H1 (cell line): Measurements from ENCODE around the gene UBL4A. TPM values are rescaled to one million over a fixed set of nuclear protein-coding genes. Genes with fewer than 3 reads are reported as not detected.

ENCODE experiments used
- CTCF ChIA-PET: fragments of 300-600 bp; sonication (Branson Sonifier 250); formaldehyde crosslinking; loops from one replicate; lab custom pipeline; 2021; ENCODE audit not compliant: partially characterized antibody; lab: Charles Lee
- POLR2A ChIA-PET: fragments of 300-600 bp; sonication (Branson Sonifier 250); formaldehyde crosslinking; loops from one replicate; lab custom pipeline; 2021; ENCODE audit warnings: inconsistent platforms; ENCODE audit not compliant: partially characterized antibody; lab: Charles Lee
- DNase-seq, 2 experiments: peaks; one replicate each; pipeline versions ENCODE4 v3.0.0 to v3.0.0-alpha.2; 2010 to 2022; ENCODE audit warnings: low spot score in 2 of 2, low read depth in 1 of 2, mixed read lengths in 1 of 2
- FAIRE-seq: peaks from 2 replicates; lab custom pipeline; 2011; peaks lifted over from hg19 to GRCh38; lab: Jason Lieb, UNC
- H2AFZ ChIP-seq: 2 replicates; pipeline ENCODE4 v1.8.1; 2012; ENCODE audit warnings: low read length, inconsistent platforms
- H2AK5ac ChIP-seq: 2 replicates; pipeline ENCODE4 v1.6.1; 2013; ENCODE audit warnings: low read depth, low read length
- H2BK120ac ChIP-seq: replicated peaks from 2 replicates; pipeline ENCODE3; 2013; ENCODE audit warnings: low read depth, low read length, inconsistent platforms
- H2BK12ac ChIP-seq: 2 replicates; pipeline ENCODE4 v1.6.1; 2013; ENCODE audit warnings: low read depth, low read length
- H2BK15ac ChIP-seq: 2 replicates; pipeline ENCODE4 v1.6.1; 2013; ENCODE audit warnings: low read length
- H2BK20ac ChIP-seq: 2 replicates; pipeline ENCODE4 v1.6.1; 2013; ENCODE audit warnings: low read length
- H2BK5ac ChIP-seq: 2 replicates; pipeline ENCODE4 v1.6.1; 2013; ENCODE audit warnings: low read depth, low read length
- H3K14ac ChIP-seq: 2 replicates; pipeline ENCODE4 v1.6.1; 2013; ENCODE audit warnings: inconsistent platforms; ENCODE audit not compliant: insufficient read length
- H3K18ac ChIP-seq: 2 replicates; pipeline ENCODE4 v1.6.1; 2013; ENCODE audit warnings: low read length; ENCODE audit errors: extremely low read depth
- H3K23ac ChIP-seq: 2 replicates; pipeline ENCODE4 v1.6.1; 2013; ENCODE audit warnings: inconsistent platforms; ENCODE audit not compliant: insufficient read length
- H3K23me2 ChIP-seq: 2 replicates; pipeline ENCODE4 v1.6.1; 2013; ENCODE audit warnings: low read depth, low read length
- H3K27ac ChIP-seq: 2 replicates; pipeline ENCODE4 v1.6.1; 2011; ENCODE audit warnings: low read depth, low read length, inconsistent platforms
- H3K27me3 ChIP-seq, 4 experiments: replicated peaks in 1 of 4; 1 replicate in 1 of 4; 2 replicates in 3 of 4; pipeline versions ENCODE4 v1.6.1 to v1.8.1; 2011 to 2013; ENCODE audit warnings: low read length in 3 of 4, mild to moderate bottlenecking in 3 of 4, inconsistent platforms in 2 of 4, mixed read lengths in 2 of 4, moderate library complexity in 1 of 4; ENCODE audit not compliant: control insufficient read depth in 3 of 4, insufficient read depth in 3 of 4; ENCODE audit errors: extremely low read depth in 1 of 4
- H3K36me3 ChIP-seq, 4 experiments: 2 replicates each; pipeline versions ENCODE4 v1.6.1 to v1.8.1; 2011 to 2013; ENCODE audit warnings: mild to moderate bottlenecking in 4 of 4, low read length in 3 of 4, moderate library complexity in 2 of 4, control low read depth in 1 of 4, inconsistent platforms in 1 of 4; ENCODE audit not compliant: insufficient read depth in 4 of 4, control insufficient read depth in 2 of 4
- H3K4ac ChIP-seq: replicated peaks from 2 replicates; pipeline ENCODE3; 2013; ENCODE audit warnings: low read length, low read depth, mixed read lengths, inconsistent platforms; ENCODE audit not compliant: insufficient read length
- H3K4me1 ChIP-seq, 4 experiments: replicated peaks in 1 of 4; 1 replicate in 1 of 4; 2 replicates in 3 of 4; pipeline versions ENCODE4 v1.6.1 to v1.8.1; 2011 to 2013; ENCODE audit warnings: low read length in 3 of 4, inconsistent platforms in 2 of 4, mixed read lengths in 1 of 4; ENCODE audit not compliant: insufficient read depth in 4 of 4, control insufficient read depth in 3 of 4
- H3K4me2 ChIP-seq, 2 experiments: 2 replicates each; pipeline versions ENCODE4 v1.6.1 to v1.8.1; 2011 to 2013; ENCODE audit warnings: low read depth in 2 of 2, low read length in 2 of 2, control low read depth in 1 of 2, inconsistent platforms in 1 of 2, mild to moderate bottlenecking in 1 of 2; ENCODE audit not compliant: insufficient read depth in 1 of 2
- H3K4me3 ChIP-seq, 4 experiments: fragments of 200-600, 300-600 bp in 1 of 4; sonication (generic), shearing (Covaris generic), sonication (Bioruptor Twin) in 1 of 4; 2 replicates each; pipeline versions ENCODE4 v1.5.1 to v1.8.1; 2011 to 2016; ENCODE audit warnings: low read length in 4 of 4, low read depth in 3 of 4, control low read depth in 2 of 4, inconsistent platforms in 2 of 4, mild to moderate bottlenecking in 2 of 4, mixed read lengths in 1 of 4, moderate library complexity in 1 of 4; ENCODE audit not compliant: insufficient read depth in 2 of 4; ENCODE audit errors: extremely low read depth in 1 of 4
- H3K56ac ChIP-seq: replicated peaks from 2 replicates; pipeline ENCODE3; 2013; ENCODE audit warnings: low read depth, mild to moderate bottlenecking, mixed read lengths, low read length, inconsistent platforms; ENCODE audit not compliant: insufficient read length
- H3K79me1 ChIP-seq: 2 replicates; pipeline ENCODE4 v1.6.1; 2013; ENCODE audit warnings: low read depth, low read length, control low read depth
- H3K79me2 ChIP-seq, 2 experiments: 2 replicates each; pipeline versions ENCODE4 v1.6.1 to v1.8.1; 2012 to 2013; ENCODE audit warnings: low read length in 2 of 2, mild to moderate bottlenecking in 2 of 2, inconsistent platforms in 1 of 2; ENCODE audit not compliant: insufficient read depth in 2 of 2, control insufficient read depth in 1 of 2
- H3K9ac ChIP-seq, 4 experiments: replicated peaks in 1 of 4; 1 replicate in 1 of 4; 2 replicates in 3 of 4; pipeline versions ENCODE4 v1.6.1 to v1.8.1; 2011 to 2013; ENCODE audit warnings: low read depth in 3 of 4, low read length in 3 of 4, control low read depth in 2 of 4, mild to moderate bottlenecking in 2 of 4, moderate library complexity in 2 of 4, inconsistent platforms in 1 of 4; ENCODE audit errors: extremely low read depth in 1 of 4
- H3K9me3 ChIP-seq, 2 experiments: 2 replicates each; pipeline versions ENCODE4 v1.6.1 to v1.8.1; 2012 to 2013; ENCODE audit warnings: mild to moderate bottlenecking in 2 of 2, moderate library complexity in 2 of 2, control low read depth in 1 of 2, inconsistent platforms in 1 of 2, low read depth in 1 of 2, low read length in 1 of 2, mixed read lengths in 1 of 2; ENCODE audit not compliant: insufficient read depth in 2 of 2
- H4K20me1 ChIP-seq, 2 experiments: replicated peaks in 1 of 2; 2 replicates each; pipeline versions ENCODE3 to v1.8.1; 2011 to 2013; ENCODE audit warnings: inconsistent platforms in 2 of 2, low read length in 2 of 2, mild to moderate bottlenecking in 1 of 2; ENCODE audit not compliant: insufficient read depth in 2 of 2, control insufficient read depth in 1 of 2
- H4K5ac ChIP-seq: 2 replicates; pipeline ENCODE4 v1.6.1; 2013; ENCODE audit warnings: low read length, low read depth, mixed read lengths, inconsistent platforms; ENCODE audit not compliant: insufficient read length
- H4K8ac ChIP-seq: 2 replicates; pipeline ENCODE4 v1.8.0; 2013; ENCODE audit warnings: mild to moderate bottlenecking, moderate library complexity, low read length, inconsistent platforms; ENCODE audit not compliant: insufficient read depth; ENCODE audit errors: extremely low read depth
- H4K91ac ChIP-seq: replicated peaks from 2 replicates; pipeline ENCODE3; 2013; ENCODE audit warnings: low read length, mixed read lengths, inconsistent platforms; ENCODE audit not compliant: insufficient read length
- CBX8 ChIP-seq: fragments of 300-800, 300-1000 bp; sonication (generic); IDR thresholded peaks from 2 replicates; pipeline ENCODE4 v1.7.1; 2016; ENCODE audit warnings: low read depth, low read length, borderline replicate concordance
- NRF1 ChIP-seq: IDR thresholded peaks from 2 replicates; pipeline ENCODE4 v1.6.1; 2011; ENCODE audit warnings: mild to moderate bottlenecking, low read depth, low read length, improper control_type of control experiment
- POLR2AphosphoS5 ChIP-seq: IDR thresholded peaks from 2 replicates; pipeline ENCODE4 v1.6.1; 2011; ENCODE audit warnings: low read depth, low read length
- RBBP5 ChIP-seq: IDR thresholded peaks from 2 replicates; pipeline ENCODE4 v1.7.1; 2012; ENCODE audit warnings: low read depth, mild to moderate bottlenecking, inconsistent platforms, low read length, moderate library complexity, borderline replicate concordance
- SIRT6 ChIP-seq: IDR thresholded peaks from one replicate; pipeline ENCODE4 v1.7.1; 2012; ENCODE audit warnings: low read length, inconsistent platforms
- WGBS, 2 experiments: shearing (Covaris generic) in 1 of 2; methylation state at CpG; one replicate each; pipeline versions ENCODE4 v1.1.6 to v1.1.7; 2013 to 2015; ENCODE audit warnings: low lambda C conversion rate in 2 of 2, mixed read lengths in 2 of 2, inconsistent platforms in 1 of 2, low coverage in 1 of 2, missing lambda C conversion rate in 1 of 2; ENCODE audit not compliant: insufficient replicate concordance in 2 of 2, insufficient coverage in 1 of 2, insufficient read length in 1 of 2; ENCODE audit errors: extremely low coverage in 1 of 2, missing lambda C conversion rate in 1 of 2; 5-methylcytosine and 5-hydroxymethylcytosine counted together
- polyA plus RNA-seq, 7 experiments: library from polyadenylated mRNA; depleted of rRNA in 3 of 7; stranded (reverse) in 5 of 7; unstranded in 2 of 7; fragments of >200 nt in 5 of 7; fragments of 200-250 nt in 2 of 7; gene quantifications; 1 replicate in 5 of 7; 2 replicates in 1 of 7; 4 replicates in 1 of 7; pipeline versions ENCODE4 v1.2.1 to v1.2.3, GENCODE V29; 2011 to 2013; ENCODE audit warnings: missing spikeins in 2 of 7, mixed read lengths in 2 of 7
- total RNA-seq: library from RNA; stranded (reverse); fragmentation: NEBNext Ultra II Directional; extraction: Animal tissue kit (Norgen Biotek cat#: 25700); gene quantifications from 2 replicates; pipeline ENCODE4 v1.2.1, GENCODE V29; 2021

UBL4A gene
- total and polyA plus RNA-seq, 2 of the 8 experiments (the other 6 are each of a cell fraction or from before 2014, with no cell fraction given) = 23.1 to 31.7 TPM

DNA sequence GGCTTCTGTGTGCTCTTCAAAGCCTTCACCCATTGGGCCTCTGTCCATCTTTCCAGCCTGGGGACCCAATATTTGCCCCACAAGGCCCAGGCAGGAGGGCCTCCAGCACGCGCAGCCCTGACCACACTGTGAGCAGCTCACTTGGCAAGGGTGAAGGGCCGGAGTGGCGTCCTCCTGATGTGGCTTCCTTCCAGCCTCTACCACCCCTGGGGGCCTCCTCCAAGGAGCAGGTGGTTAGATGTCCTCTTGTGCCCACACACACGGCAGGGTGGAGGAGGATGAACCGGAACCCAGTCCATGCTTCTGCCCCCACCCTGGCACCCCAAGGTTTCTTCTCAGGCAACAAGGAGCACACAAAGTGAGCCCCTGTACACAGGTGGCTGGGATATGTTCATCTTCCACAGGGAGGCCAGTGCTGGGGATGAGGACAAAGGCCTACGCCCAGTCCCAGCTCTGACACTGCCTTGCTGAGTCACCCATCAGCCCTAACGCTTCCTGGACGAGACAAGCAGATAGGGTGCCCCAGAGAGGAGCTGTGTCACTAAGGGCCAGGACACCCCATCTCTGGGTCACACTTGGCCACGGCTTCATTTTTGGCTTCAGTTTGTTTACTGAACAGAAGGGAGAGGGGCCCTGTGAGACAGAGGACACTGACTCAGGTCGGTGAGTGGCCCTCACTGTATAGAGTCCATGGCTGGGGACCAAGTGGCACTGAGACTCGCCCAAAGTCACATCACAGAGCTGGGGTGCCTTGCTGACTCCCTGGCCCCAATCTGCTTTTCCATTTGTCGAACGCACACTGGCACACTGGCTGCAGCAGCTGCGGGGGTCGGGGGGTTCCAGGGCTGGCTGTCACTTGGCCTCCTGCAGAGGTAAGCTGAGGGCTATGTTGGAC, 1.9 kb downstream of the UBL4A start:
- H3K4me1 ChIP-seq = peaks cover 0 to 5% (median under 1%) of the 10 kb centered on the region in 4 experiments; a peak in 3 of 7 replicates
- no peak overlapping the region for H4K5ac ChIP-seq
- H3K27ac ChIP-seq = no peak overlapping the region
- H2BK5ac ChIP-seq = no peak overlapping the region
- no peak overlapping the region for H2AK5ac ChIP-seq
- no peak overlapping the region for H2BK20ac ChIP-seq
- no peak overlapping the region for H3K18ac ChIP-seq
- H3K4ac ChIP-seq = no peak overlapping the region
- no peaks in the 10 kb centered on the region; a peak in 1 of 7 replicates for H3K27me3 ChIP-seq
- no peak overlapping the region for H2BK12ac ChIP-seq
- H3K4me2 ChIP-seq = no peak overlapping the region; a peak in 1 of 4 replicates
- no peak overlapping the region for H4K91ac ChIP-seq
- H4K20me1 ChIP-seq = peaks cover under 1 to 2% of the 10 kb centered on the region in 2 experiments
- no peak overlapping the region for H2BK120ac ChIP-seq
- no peak overlapping the region for H3K9ac ChIP-seq
- DNase-seq (no peak), FAIRE-seq (no peak)
- peaks cover 0 to 13% (median 0%) of the 10 kb centered on the region in 4 experiments; a peak in 2 of 8 replicates for H3K36me3 ChIP-seq
- no peaks in the 10 kb centered on the region for H3K79me1 ChIP-seq
- no peak overlapping the region for H3K23ac ChIP-seq
- H2BK15ac ChIP-seq = no peak overlapping the region
- no peak overlapping the region for H2AFZ ChIP-seq
- no peak overlapping the region for H3K14ac ChIP-seq
- no peaks in the 10 kb centered on the region; the same call in 1 of the 2 replicates for H3K23me2 ChIP-seq
- TF ChIP-seq NRF1 (no peak), CBX8 (no peak), SIRT6 (no peak), POLR2AphosphoS5 (no peak), RBBP5 (no peak)
- CTCF ChIA-PET = interaction anchor here (0.6 to 2.3 kb wide), 8 partner anchors 12 to 101 kb away, joined by 3 to 8 read pairs (median 3); no protein-coding TSS in a partner anchor
- POLR2A ChIA-PET = interaction anchor here (1.7 kb wide), 1 partner anchor 87 kb away, joined by 6 read pairs; no protein-coding TSS in a partner anchor
- no peaks in the 10 kb centered on the region for H3K79me2 ChIP-seq
- no peak overlapping the region for H3K4me3 ChIP-seq
- no peak overlapping the region for H3K56ac ChIP-seq
- H3K9me3 ChIP-seq = no peaks in the 10 kb centered on the region
- H4K8ac ChIP-seq = no peak overlapping the region
- WGBS, 2 experiments = 83% methylated on average over 11 of the region's 16 CpGs; no CpG with 5 or more reads in 1 of the 2 experiments
